GM12878 (cell line): ENCODE results near the gene FXYD6. TPM values are rescaled to one million over a fixed set of nuclear protein-coding genes. Genes with fewer than 3 reads are reported as not detected.

Experiments used
- ATAC-seq: fragments of 200-7000 bp; cut with Tn5 transposase; 3 replicates; pipeline ENCODE4 v1.9.1; 2020; ENCODE audit warnings: mild to moderate bottlenecking, moderate library complexity
- BruUV-seq: library from RNA; stranded (reverse); fragments of 400-500 nt; replicated peaks from 2 replicates; lab custom pipeline; 2021; lab: Mats Ljungman, UMichigan
- CTCF ChIA-PET: fragments of 300-600 bp; sonication (Branson Sonifier 250); formaldehyde crosslinking; extraction: SDS; loops from one replicate; lab custom pipeline; 2021; ENCODE audit warnings: inconsistent platforms; lab: Yijun Ruan, JAX
- POLR2A ChIA-PET: fragments of 350-600 bp; formaldehyde crosslinking; extraction: SDS; loops from one replicate; lab custom pipeline; 2021; ENCODE audit warnings: inconsistent platforms; lab: Charles Lee
- RAD21 ChIA-PET: fragments of 300-600 bp; sonication (Branson Sonifier 250); formaldehyde crosslinking; loops from one replicate; lab custom pipeline; 2023; ENCODE audit warnings: antibody characterized with exemption; ENCODE audit not compliant: unreplicated experiment; lab: Charles Lee
- SMC1A ChIA-PET: fragments of 300-600 bp; sonication (Branson Sonifier 250); formaldehyde crosslinking; loops from one replicate; lab custom pipeline; 2023; ENCODE audit not compliant: unreplicated experiment, uncharacterized antibody; lab: Charles Lee
- DNase-seq: peaks from one replicate; pipeline ENCODE4 v3.0.0-alpha.2; 2011; ENCODE audit warnings: low read depth, low spot score
- FAIRE-seq: peaks from 3 replicates; lab custom pipeline; 2011; peaks lifted over from hg19 to GRCh38; lab: Jason Lieb, UNC
- H2AFZ ChIP-seq: 2 replicates; pipeline ENCODE4 v1.6.0; 2011; ENCODE audit warnings: low read depth, low read length, control low read depth; ENCODE audit not compliant: control insufficient read depth
- H3K27ac ChIP-seq: 2 replicates; pipeline ENCODE4 v1.5.1; 2011; ENCODE audit warnings: control low read depth; ENCODE audit not compliant: control insufficient read depth, insufficient read depth
- H3K27me3 ChIP-seq, 2 experiments: replicated peaks in 1 of 2; 2 replicates each; pipeline versions ENCODE4 v1.6.0 to v1.6.1; 2011; ENCODE audit warnings: low read length in 1 of 2; ENCODE audit not compliant: control insufficient read depth in 2 of 2, insufficient read depth in 2 of 2
- H3K36me3 ChIP-seq, 2 experiments: 2 replicates each; pipeline ENCODE4 v1.5.1; 2011; ENCODE audit warnings: low read length in 1 of 2; ENCODE audit not compliant: control insufficient read depth in 2 of 2, insufficient read depth in 2 of 2
- H3K4me1 ChIP-seq: 2 replicates; pipeline ENCODE4 v1.6.1; 2011; ENCODE audit warnings: mild to moderate bottlenecking, low read length, moderate library complexity, mixed read lengths; ENCODE audit not compliant: control insufficient read depth, insufficient read depth
- H3K4me2 ChIP-seq: 2 replicates; pipeline ENCODE4 v1.6.0; 2011; ENCODE audit warnings: control low read depth; ENCODE audit not compliant: control insufficient read depth, insufficient read depth
- H3K4me3 ChIP-seq: fragments of 200-600 bp; sonication (generic); 2 replicates; pipeline ENCODE4 v1.5.1; 2016
- H3K79me2 ChIP-seq: 2 replicates; pipeline ENCODE4 v1.6.0; 2011; ENCODE audit warnings: low read length; ENCODE audit not compliant: control insufficient read depth, insufficient read depth
- H3K9ac ChIP-seq: 2 replicates; pipeline ENCODE4 v1.8.0; 2011; ENCODE audit warnings: low read length, control low read depth, mixed read lengths; ENCODE audit not compliant: control insufficient read depth, insufficient read depth
- H3K9me3 ChIP-seq: replicated peaks from 3 replicates; pipeline ENCODE4 v1.5.1; 2011; ENCODE audit warnings: mild to moderate bottlenecking, low read length; ENCODE audit not compliant: control insufficient read depth, insufficient read depth
- H4K20me1 ChIP-seq: 2 replicates; pipeline ENCODE4 v1.6.0; 2011; ENCODE audit not compliant: control insufficient read depth, insufficient read depth
- CHD1 ChIP-seq: IDR thresholded peaks from 2 replicates; pipeline ENCODE4 v1.6.1; 2012; ENCODE audit warnings: low read depth, low read length, improper control_type of control experiment
- EGR1 ChIP-seq, 2 experiments: IDR thresholded peaks; 1 replicate in 1 of 2; 2 replicates in 1 of 2; pipeline ENCODE4 v1.6.1; 2011 to 2012; ENCODE audit warnings: low read depth in 2 of 2, low read length in 2 of 2, borderline replicate concordance in 1 of 2, mild to moderate bottlenecking in 1 of 2, moderate library complexity in 1 of 2
- ESRRA ChIP-seq: IDR thresholded peaks from 2 replicates; pipeline ENCODE4 v1.6.1; 2012; ENCODE audit warnings: mild to moderate bottlenecking, low read length, improper control_type of control experiment
- ETV6 ChIP-seq, 2 experiments: fragments of 450-650 bp in 1 of 2; IDR thresholded peaks in 1 of 2; conservative IDR thresholded peaks in 1 of 2; 2 replicates each; pipeline ENCODE4 v1.6.1; 2014; ENCODE audit warnings: antibody characterized with exemption in 1 of 2, borderline replicate concordance in 1 of 2, low read depth in 1 of 2, mild to moderate bottlenecking in 1 of 2, moderate library complexity in 1 of 2
- KAT2A ChIP-seq: conservative IDR thresholded peaks from 2 replicates; pipeline ENCODE4 v1.6.1; 2011; ENCODE audit warnings: low read depth, low read length; ENCODE audit not compliant: control insufficient read depth
- MTA3 ChIP-seq: IDR thresholded peaks from 2 replicates; pipeline ENCODE4 v1.6.1; 2012; ENCODE audit warnings: low read length, inconsistent platforms, borderline replicate concordance
- MXI1 ChIP-seq: fragments of 150-350 bp; IDR thresholded peaks from 2 replicates; pipeline ENCODE4 v1.6.1; 2011; ENCODE audit warnings: low read depth, mild to moderate bottlenecking, inconsistent platforms, low read length, improper control_type of control experiment
- PAX5 ChIP-seq: IDR thresholded peaks from 2 replicates; pipeline ENCODE4 v1.6.1; 2011; ENCODE audit warnings: low read depth, low read length, borderline replicate concordance
- PML ChIP-seq: IDR thresholded peaks from 2 replicates; pipeline ENCODE4 v1.6.1; 2012; ENCODE audit warnings: low read length, inconsistent platforms
- RAD21 ChIP-seq: IDR thresholded peaks from 2 replicates; pipeline ENCODE4 v1.6.1; 2011; ENCODE audit warnings: mild to moderate bottlenecking, low read depth, low read length, moderate library complexity; ENCODE audit not compliant: insufficient read depth
- RAD51 ChIP-seq: fragments of 450-650 bp; IDR thresholded peaks from 2 replicates; pipeline ENCODE4 v1.6.1; 2016; ENCODE audit warnings: moderate library complexity, mild to moderate bottlenecking, inconsistent platforms
- SMAD5 ChIP-seq: IDR thresholded peaks from 2 replicates; pipeline ENCODE4 v1.6.1; 2016; ENCODE audit warnings: antibody characterized with exemption, low read depth
- SMARCA5 ChIP-seq: fragments of 450-650 bp; IDR thresholded peaks from 2 replicates; pipeline ENCODE4 v1.6.1; 2017; ENCODE audit warnings: mild to moderate bottlenecking
- TAF1 ChIP-seq: IDR thresholded peaks from 2 replicates; pipeline ENCODE4 v1.6.1; 2011; ENCODE audit warnings: mild to moderate bottlenecking, low read depth, low read length, borderline replicate concordance
- TCF12 ChIP-seq: IDR thresholded peaks from 2 replicates; pipeline ENCODE4 v1.6.1; 2011; ENCODE audit warnings: low read depth, mild to moderate bottlenecking, low read length
- YY1 ChIP-seq: IDR thresholded peaks from 2 replicates; pipeline ENCODE4 v1.6.1; 2011; ENCODE audit warnings: low read depth, mild to moderate bottlenecking, low read length
- ZNF207 ChIP-seq: fragments of 450-650 bp; IDR thresholded peaks from 2 replicates; pipeline ENCODE4 v1.6.1; 2014; ENCODE audit warnings: antibody characterized with exemption, mild to moderate bottlenecking, borderline replicate concordance
- WGBS: methylation state at CpG from one replicate; pipeline ENCODE4 v1.1.6; 2016; ENCODE audit warnings: low lambda C conversion rate; ENCODE audit not compliant: insufficient replicate concordance, insufficient coverage; ENCODE audit errors: missing lambda C conversion rate; 5-methylcytosine and 5-hydroxymethylcytosine counted together
- in situ Hi-C: fragments of 300-500 bp; cut with MboI; formaldehyde crosslinking; loops from 9 replicates; pipeline ENCODE4 v1.14.3; 2018; ENCODE audit warnings: mixed read lengths
- intact Hi-C: fragments of 100-400 bp; cut with micrococcal nuclease; formaldehyde crosslinking; loops from one replicate; pipeline ENCODE4 v1.14.2; 2022; ENCODE audit not compliant: unreplicated experiment
- polyA plus RNA-seq, 11 experiments: library from polyadenylated mRNA; depleted of rRNA in 4 of 11; unstranded in 6 of 11; stranded (reverse) in 5 of 11; fragments of >200 nt; fragmentation: Nextera tagmentation in 4 of 11; fragmentation: Illumina TruSeq in 1 of 11; extraction: Ambion mirVana in 4 of 11; extraction: Trizol in 1 of 11; gene quantifications; 1 replicate in 1 of 11; 2 replicates in 10 of 11; pipeline versions ENCODE4 v1.2.1 to v1.2.3, GENCODE V29; 2011 to 2016; ENCODE audit warnings: inconsistent platforms in 2 of 11, missing spikeins in 2 of 11, low read depth in 1 of 11
- total RNA-seq, 4 experiments: library from RNA; depleted of rRNA in 3 of 4; stranded (reverse); fragments of >200 nt in 3 of 4; fragmentation: Illumina TruSeq in 1 of 4; extraction: Trizol in 1 of 4; gene quantifications; 2 replicates each; pipeline versions ENCODE4 v1.2.1 to v1.2.3, GENCODE V29; 2013 to 2021
- TF ChIP-seq, protein P1 (sequence below): fragments of 450-650 bp; IDR thresholded peaks from 2 replicates; pipeline ENCODE4 v1.6.1; 2017; ENCODE audit warnings: borderline replicate concordance
- TF ChIP-seq, protein P2 (sequence below): fragments of 450-650 bp; IDR thresholded peaks from 2 replicates; pipeline ENCODE4 v1.6.1; 2017; ENCODE audit warnings: mild to moderate bottlenecking, moderate library complexity

The FXYD6 gene
- total and polyA plus RNA-seq, 10 of the 15 experiments (the other 5 are each of a cell fraction or from before 2014, with no cell fraction given), result 0.09 to 2.0 (median 0.23) TPM; not detected in 2

DNA sequence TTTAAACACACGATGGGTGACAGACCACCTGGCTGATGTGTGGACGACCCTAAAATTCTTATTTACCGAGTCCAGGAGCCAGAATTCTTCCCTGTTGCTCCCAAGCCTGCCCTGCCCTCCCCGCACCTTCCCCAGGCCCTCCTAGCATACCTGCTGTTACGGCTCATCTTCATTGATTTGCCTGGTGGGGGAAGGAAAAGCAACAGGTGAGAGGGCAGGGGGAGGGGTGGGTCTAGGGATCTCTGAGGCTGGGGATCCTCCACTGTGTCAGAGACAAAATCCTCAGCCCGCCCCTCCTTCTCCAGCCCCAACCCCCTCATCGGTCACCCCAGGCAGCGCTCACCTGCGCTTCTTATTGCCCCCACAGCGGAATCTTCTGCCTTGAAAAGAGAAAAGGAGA is 55.9 kb downstream of the FXYD6 start (continued):
- no peak for TF ChIP-seq RAD21
- no peak for TF ChIP-seq SMARCA5
- TF ChIP-seq YY1, result no peak
- TF ChIP-seq ESRRA, result no peak
- no peak for TF ChIP-seq MXI1
- no peak for TF ChIP-seq PAX5
- no peak for TF ChIP-seq ZNF207
- no peak for TF ChIP-seq ETV6 (conservative IDR thresholded peaks at IDR 0.05 in 1 of 2, IDR thresholded peaks at IDR 0.05 in 1 of 2; ENCODE audit: borderline replicate concordance in 1 of 2, low read depth in 1 of 2)
- no peak for TF ChIP-seq RAD51
- TF ChIP-seq, protein P1, sequence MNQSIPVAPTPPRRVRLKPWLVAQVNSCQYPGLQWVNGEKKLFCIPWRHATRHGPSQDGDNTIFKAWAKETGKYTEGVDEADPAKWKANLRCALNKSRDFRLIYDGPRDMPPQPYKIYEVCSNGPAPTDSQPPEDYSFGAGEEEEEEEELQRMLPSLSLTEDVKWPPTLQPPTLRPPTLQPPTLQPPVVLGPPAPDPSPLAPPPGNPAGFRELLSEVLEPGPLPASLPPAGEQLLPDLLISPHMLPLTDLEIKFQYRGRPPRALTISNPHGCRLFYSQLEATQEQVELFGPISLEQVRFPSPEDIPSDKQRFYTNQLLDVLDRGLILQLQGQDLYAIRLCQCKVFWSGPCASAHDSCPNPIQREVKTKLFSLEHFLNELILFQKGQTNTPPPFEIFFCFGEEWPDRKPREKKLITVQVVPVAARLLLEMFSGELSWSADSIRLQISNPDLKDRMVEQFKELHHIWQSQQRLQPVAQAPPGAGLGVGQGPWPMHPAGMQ, result no peak

DNA sequence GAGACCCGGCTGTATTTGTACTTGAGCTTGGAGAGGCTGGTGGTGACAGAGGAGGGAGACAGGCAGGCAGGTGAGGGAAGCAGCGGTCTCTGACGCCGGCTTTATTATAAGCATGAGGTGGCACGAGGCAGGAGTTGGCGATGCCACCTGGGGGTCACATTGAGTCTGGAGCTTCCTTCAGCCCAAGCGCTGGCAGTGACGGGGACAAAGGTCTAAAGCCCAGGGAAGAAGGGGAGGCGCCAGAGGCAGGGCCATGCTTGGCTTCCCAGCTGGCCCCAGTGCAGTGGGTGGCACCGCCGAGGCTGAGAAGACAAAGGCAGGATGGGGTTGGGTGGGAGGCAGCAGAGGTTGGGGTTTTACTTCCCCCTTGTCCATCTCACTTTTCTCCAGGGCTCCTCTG is 56.4 kb downstream of the FXYD6 start:
- H3K4me2 ChIP-seq, result no peak overlapping the region
- H3K9me3 ChIP-seq, result no peaks in the 10 kb centered on the region
- 60% methylated on average over 10 of the region's 11 CpGs for WGBS
- ChIA-PET RAD21 (interaction anchor here (1.4 to 22.6 kb wide), 6 partner anchors 9 to 302 kb away, joined by 3 to 393 read pairs (median 116); no protein-coding TSS in a partner anchor), SMC1A (interaction anchor here (0.8 to 11.7 kb wide), 10 partner anchors 15 to 238 kb away, joined by 3 to 318 read pairs (median 6); no protein-coding TSS in a partner anchor), POLR2A (interaction anchor here (2.6 to 4.8 kb wide), 2 partner anchors 12 to 127 kb away, joined by 10 to 47 read pairs; no protein-coding TSS in a partner anchor), CTCF (interaction anchor here (1.0 to 16.0 kb wide), 14 partner anchors 8 to 233 kb away, joined by 3 to 503 read pairs (median 9); no protein-coding TSS in a partner anchor)
- no peaks in the 10 kb centered on the region for H3K27me3 ChIP-seq
- H3K27ac ChIP-seq, result no peak overlapping the region
- H2AFZ ChIP-seq, result no peak overlapping the region
- in situ Hi-C loops (no loop called here), intact Hi-C loops (no loop called here)
- H3K4me3 ChIP-seq, result no peak overlapping the region
- H3K9ac ChIP-seq, result no peak overlapping the region
- BruUV-seq, result no TSS peak
- no peak for DNase-seq
- no peak for ATAC-seq
- no peak for FAIRE-seq
- H3K36me3 ChIP-seq, result no peaks in the 10 kb centered on the region
- peaks cover 2% of the 10 kb centered on the region; the same call in 1 of the 2 replicates for H3K79me2 ChIP-seq
- H4K20me1 ChIP-seq, result no peaks in the 10 kb centered on the region
- peaks cover 51% of the 10 kb centered on the region for H3K4me1 ChIP-seq
- TF ChIP-seq KAT2A (no peak), MTA3 (no peak), TCF12 (no peak), TAF1 (no peak), SMAD5 (no peak), CHD1 (no peak), EGR1 (IDR thresholded peaks at IDR 0.05; ENCODE audit: borderline replicate concordance in 1 of 2, low read depth in 2 of 2, low read length in 2 of 2) (no peak), PML (no peak)
- TF ChIP-seq, protein P2, sequence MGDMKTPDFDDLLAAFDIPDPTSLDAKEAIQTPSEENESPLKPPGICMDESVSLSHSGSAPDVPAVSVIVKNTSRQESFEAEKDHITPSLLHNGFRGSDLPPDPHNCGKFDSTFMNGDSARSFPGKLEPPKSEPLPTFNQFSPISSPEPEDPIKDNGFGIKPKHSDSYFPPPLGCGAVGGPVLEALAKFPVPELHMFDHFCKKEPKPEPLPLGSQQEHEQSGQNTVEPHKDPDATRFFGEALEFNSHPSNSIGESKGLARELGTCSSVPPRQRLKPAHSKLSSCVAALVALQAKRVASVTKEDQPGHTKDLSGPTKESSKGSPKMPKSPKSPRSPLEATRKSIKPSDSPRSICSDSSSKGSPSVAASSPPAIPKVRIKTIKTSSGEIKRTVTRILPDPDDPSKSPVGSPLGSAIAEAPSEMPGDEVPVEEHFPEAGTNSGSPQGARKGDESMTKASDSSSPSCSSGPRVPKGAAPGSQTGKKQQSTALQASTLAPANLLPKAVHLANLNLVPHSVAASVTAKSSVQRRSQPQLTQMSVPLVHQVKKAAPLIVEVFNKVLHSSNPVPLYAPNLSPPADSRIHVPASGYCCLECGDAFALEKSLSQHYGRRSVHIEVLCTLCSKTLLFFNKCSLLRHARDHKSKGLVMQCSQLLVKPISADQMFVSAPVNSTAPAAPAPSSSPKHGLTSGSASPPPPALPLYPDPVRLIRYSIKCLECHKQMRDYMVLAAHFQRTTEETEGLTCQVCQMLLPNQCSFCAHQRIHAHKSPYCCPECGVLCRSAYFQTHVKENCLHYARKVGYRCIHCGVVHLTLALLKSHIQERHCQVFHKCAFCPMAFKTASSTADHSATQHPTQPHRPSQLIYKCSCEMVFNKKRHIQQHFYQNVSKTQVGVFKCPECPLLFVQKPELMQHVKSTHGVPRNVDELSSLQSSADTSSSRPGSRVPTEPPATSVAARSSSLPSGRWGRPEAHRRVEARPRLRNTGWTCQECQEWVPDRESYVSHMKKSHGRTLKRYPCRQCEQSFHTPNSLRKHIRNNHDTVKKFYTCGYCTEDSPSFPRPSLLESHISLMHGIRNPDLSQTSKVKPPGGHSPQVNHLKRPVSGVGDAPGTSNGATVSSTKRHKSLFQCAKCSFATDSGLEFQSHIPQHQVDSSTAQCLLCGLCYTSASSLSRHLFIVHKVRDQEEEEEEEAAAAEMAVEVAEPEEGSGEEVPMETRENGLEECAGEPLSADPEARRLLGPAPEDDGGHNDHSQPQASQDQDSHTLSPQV, result no peak
